ENCODE results near the gene DLG3.
"Not testable (repeated sequence)": the region's sequence is repeated elsewhere in the genome, so short reads cannot be mapped to it uniquely, and the experiment has no call there.

DLG3 gene

GRCh38 chrX:70476934-70477733 is 32.5 kb downstream of the DLG3 start:
- DNase-seq: no peak

- no peak for DNase-seq
Observed at GRCh38 chrX:70477734-70478075, 33.1 kb downstream of the DLG3 start.

GRCh38 chrX:70478526-70479245 is 34.1 kb downstream of the DLG3 start:
- DNase-seq: no peak

- DNase-seq: no peak
Observed at GRCh38 chrX:70479247-70479921, 34.7 kb downstream of the DLG3 start.

GRCh38 chrX:70479922-70480659 is 35.5 kb downstream of the DLG3 start:
- DNase-seq: no peak

- DNase-seq: no peak
Observed at GRCh38 chrX:70480660-70481018, 36.0 kb downstream of the DLG3 start.

- DNase-seq: no peak
Observed at GRCh38 chrX:70481471-70482270, 37.0 kb downstream of the DLG3 start.

GRCh38 chrX:70482300-70482699 is 37.7 kb downstream of the DLG3 start:
- DNase-seq: no peak

GRCh38 chrX:70485466-70485865 is 40.8 kb downstream of the DLG3 start:
- DNase-seq: no peak

GRCh38 chrX:70488856-70489255 is 44.2 kb downstream of the DLG3 start:
- DNase-seq: no peak

GRCh38 chrX:70494441-70494840 is 49.8 kb downstream of the DLG3 start:
- no peak for DNase-seq

GRCh38 chrX:70496491-70496890 is 51.9 kb downstream of the DLG3 start:
- DNase-seq: no peak

- DNase-seq: no peak
Observed at GRCh38 chrX:70497026-70497425, 52.4 kb downstream of the DLG3 start.

- DNase-seq: no peak
Observed at GRCh38 chrX:70498129-70498528, 53.5 kb downstream of the DLG3 start.

GRCh38 chrX:70500826-70501225 is 56.2 kb downstream of the DLG3 start:
- no peak for DNase-seq

- no peak for DNase-seq
Observed at GRCh38 chrX:70504772-70505450, 60.3 kb downstream of the DLG3 start.

GRCh38 chrX:70505451-70505841 is 60.8 kb downstream of the DLG3 start:
- DNase-seq: no peak

- DNase-seq: no peak
Observed at GRCh38 chrX:70508296-70508911, 63.8 kb downstream of the DLG3 start.

- DNase-seq: no peak
Observed at GRCh38 chrX:70509078-70509477, 64.4 kb downstream of the DLG3 start.

- DNase-seq: not testable (repeated sequence)
Observed at GRCh38 chrX:70515270-70515669, 70.6 kb downstream of the DLG3 start.

GRCh38 chrX:70515692-70516091 is 71.1 kb downstream of the DLG3 start:
- DNase-seq: not testable (repeated sequence)

Data from AML-193 (cell line).